Loucy (cell line): ENCODE results near the gene PPDPF.

Source experiments
- CTCF ChIP-seq: fragments of 200-600 bp; sonication (generic); conservative IDR thresholded peaks from 2 replicates; pipeline ENCODE4 v1.5.1; 2014; ENCODE audit warnings: mild to moderate bottlenecking, antibody characterized with exemption, low read length
- EZH2phosphoT487 ChIP-seq: fragments of 200-600 bp; IDR thresholded peaks from 2 replicates; pipeline ENCODE4 v1.6.1; 2018; ENCODE audit warnings: antibody characterized with exemption, mild to moderate bottlenecking, moderate library complexity, borderline replicate concordance

GRCh38 chr20:63538204-63539091, 17.9 kb downstream of the PPDPF start:
- TF ChIP-seq CTCF (no peak), EZH2phosphoT487 (no peak)
